Pancreas (tissue), 10 donors: Measurements from ENCODE around the gene BHLHA15. TPM values are rescaled to one million over a fixed set of nuclear protein-coding genes. Genes with fewer than 3 reads are reported as not detected.

Experiments used
- ATAC-seq, 4 donors: fragments of 200-7000 bp; cut with Tn5 transposase; one replicate each; pipeline versions ENCODE4 v1.8.0 to v1.9.1; 2020; ENCODE audit warnings: mild to moderate bottlenecking in 4 of 4, moderate library complexity in 4 of 4
- DNase-seq, 6 donors: peaks; one replicate each; pipeline ENCODE4 v3.0.0-alpha.2; 2020
- FAIRE-seq: peaks from 2 replicates; lab custom pipeline; 2012; peaks lifted over from hg19 to GRCh38; lab: Jason Lieb, UNC
- H3K27ac ChIP-seq, 4 donors: fragments of 200-600 bp; sonication (generic); 1 replicate in 3 of 4; 2 replicates in 1 of 4; pipeline versions ENCODE4 v1.5.0 to v1.8.0; 2020
- H3K27me3 ChIP-seq, 4 donors: fragments of 200-600 bp; one replicate each; pipeline ENCODE4 v1.8.0; 2021
- H3K36me3 ChIP-seq, 3 donors: fragments of 200-600 bp; sonication (generic) in 1 of 3; one replicate each; pipeline versions ENCODE4 v1.5.0 to v1.8.0; 2020 to 2021
- H3K4me1 ChIP-seq, 3 donors: fragments of 200-600 bp; one replicate each; pipeline ENCODE4 v1.8.0; 2021
- H3K4me3 ChIP-seq, 4 donors: fragments of 200-600 bp; sonication (generic) in 2 of 4; one replicate each; pipeline versions ENCODE4 v1.5.0 to v1.8.0; 2020 to 2021
- H3K9me3 ChIP-seq, 4 donors: fragments of 200-600 bp; one replicate each; pipeline ENCODE4 v1.8.0; 2021
- WGBS, 2 donors: extraction: QIAGEN DNeasy Blood & Tissue Kit; methylation state at CpG; one replicate each; pipeline ENCODE4 v1.1.7; 2013; 5-methylcytosine and 5-hydroxymethylcytosine counted together
- intact Hi-C, 3 donors: fragments of 100-400 bp; cut with DNase I; formaldehyde crosslinking; loops; one replicate each; pipeline versions ENCODE4 v1.11.1 to v1.14.2; 2022
- polyA plus RNA-seq, 2 donors: library from polyadenylated mRNA; stranded (reverse); fragments of 200-250 nt; gene quantifications; one replicate each; pipeline ENCODE4 v1.2.3, GENCODE V29; 2013
- total RNA-seq, 6 donors: library from RNA; stranded (reverse); fragmentation: NEBNext Ultra II Directional in 4 of 6; extraction: Animal tissue kit (Norgen Biotek cat#: 25700) in 4 of 6; gene quantifications; one replicate each; pipeline versions ENCODE4 v1.2.1 to v1.2.4, GENCODE V29; 2021 to 2023
- TF ChIP-seq, protein P1 (sequence below), 4 donors: fragments of 200-600 bp; sonication (generic) in 3 of 4; IDR thresholded peaks; one replicate each; pipeline versions ENCODE4 v1.5.0 to v1.8.0; 2021; ENCODE audit warnings: antibody characterized with exemption in 4 of 4
- donor health status: healthy with polysubstance abuse.
- donor health status: DM: no; HTN: no; CAD: no; lungs with moderate emphysema.
- donor health status: DM: no; HTN: no; CAD: no.
- donor health status: control.
- donor health status: control.
- donor health status: Bipolar disorder and iron deficiency.
- donor health status: DM: yes; HTN: yes; CAD: no.
- donor health status: DM: no; HTN: no; CAD: no.
- donor health status: DM: no; HTN: no; CAD: no.
- donor health status: DM: yes; HTN: yes; CAD: no.

BHLHA15 gene
- total and polyA plus RNA-seq, 8 donors, result 32.5 to 405 (median 105) TPM

DNA sequence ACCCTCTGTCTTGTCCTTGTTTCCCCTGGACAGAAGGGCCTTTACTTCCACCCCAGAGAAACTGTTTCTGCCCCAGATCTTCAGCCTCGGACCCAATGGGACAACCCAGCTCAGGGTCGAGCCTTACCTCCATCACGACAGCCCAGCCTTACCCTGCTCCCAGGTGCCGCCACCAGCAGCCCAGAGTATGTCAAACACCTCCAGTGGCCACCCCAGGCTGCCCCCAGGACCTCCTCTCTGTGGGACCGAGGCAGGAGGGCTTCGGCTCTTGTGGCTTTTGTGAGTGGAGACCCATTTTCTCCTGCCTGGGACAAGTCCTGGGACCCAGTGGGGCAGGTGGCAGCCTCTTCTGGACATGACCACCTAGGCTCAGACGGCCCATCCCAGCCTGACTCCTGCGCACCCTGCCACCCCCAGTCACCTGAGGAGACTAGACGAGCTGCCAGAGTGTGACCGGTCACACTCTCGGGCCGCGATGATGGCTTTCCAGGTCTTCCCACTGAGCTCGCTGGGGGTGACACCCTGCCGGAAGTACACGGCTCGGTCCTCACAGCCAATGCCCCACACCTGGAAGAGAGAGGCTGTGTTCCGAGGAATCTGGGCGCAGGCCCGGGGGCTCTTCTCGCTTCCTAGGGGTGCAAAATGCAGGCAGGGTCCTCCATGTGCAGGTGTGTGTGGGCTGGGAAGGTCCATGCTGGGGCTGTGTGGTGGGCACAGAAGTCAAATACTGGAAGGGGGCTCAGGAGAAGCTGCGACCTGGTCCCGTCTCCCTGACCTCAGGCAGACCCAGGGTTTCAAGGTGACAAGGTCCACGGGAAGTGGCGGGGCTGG is 25.3 kb downstream of the BHLHA15 start:
- Histone ChIP-seq H3K4me1 (no peaks in the 10 kb centered on the region), H3K27me3 (no peaks in the 10 kb centered on the region), H3K9me3 (no peaks in the 10 kb centered on the region), H3K36me3 (no peaks in the 10 kb centered on the region), H3K27ac (no peak overlapping the region), H3K4me3 (no peak overlapping the region)
- FAIRE-seq, result no peak
- DNase-seq, result peak in 1 of 6 donors; percentile 73
- ATAC-seq, result no peak
- TF ChIP-seq, protein P1, sequence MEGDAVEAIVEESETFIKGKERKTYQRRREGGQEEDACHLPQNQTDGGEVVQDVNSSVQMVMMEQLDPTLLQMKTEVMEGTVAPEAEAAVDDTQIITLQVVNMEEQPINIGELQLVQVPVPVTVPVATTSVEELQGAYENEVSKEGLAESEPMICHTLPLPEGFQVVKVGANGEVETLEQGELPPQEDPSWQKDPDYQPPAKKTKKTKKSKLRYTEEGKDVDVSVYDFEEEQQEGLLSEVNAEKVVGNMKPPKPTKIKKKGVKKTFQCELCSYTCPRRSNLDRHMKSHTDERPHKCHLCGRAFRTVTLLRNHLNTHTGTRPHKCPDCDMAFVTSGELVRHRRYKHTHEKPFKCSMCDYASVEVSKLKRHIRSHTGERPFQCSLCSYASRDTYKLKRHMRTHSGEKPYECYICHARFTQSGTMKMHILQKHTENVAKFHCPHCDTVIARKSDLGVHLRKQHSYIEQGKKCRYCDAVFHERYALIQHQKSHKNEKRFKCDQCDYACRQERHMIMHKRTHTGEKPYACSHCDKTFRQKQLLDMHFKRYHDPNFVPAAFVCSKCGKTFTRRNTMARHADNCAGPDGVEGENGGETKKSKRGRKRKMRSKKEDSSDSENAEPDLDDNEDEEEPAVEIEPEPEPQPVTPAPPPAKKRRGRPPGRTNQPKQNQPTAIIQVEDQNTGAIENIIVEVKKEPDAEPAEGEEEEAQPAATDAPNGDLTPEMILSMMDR (IDR thresholded peaks at IDR 0.05), result no peak
- intact Hi-C loops, result loop anchor here in 1 of 3 donors (10.0 kb wide), 1 partner anchor 132 kb away; the partner anchor contains the start of gene LMTK2
- 93% methylated on average over 24 to 25 of the region's 25 CpGs for WGBS, 2 donors

- DNase-seq (no peak), FAIRE-seq (no peak), ATAC-seq (no peak)
- Histone ChIP-seq H3K27me3 (no peaks in the 10 kb centered on the region), H3K4me1 (no peaks in the 10 kb centered on the region), H3K9me3 (no peaks in the 10 kb centered on the region), H3K27ac (no peak overlapping the region), H3K36me3 (no peaks in the 10 kb centered on the region), H3K4me3 (no peak overlapping the region)
- intact Hi-C loops, result loop anchor here in 1 of 3 donors (10.0 kb wide), 1 partner anchor 133 kb away; the partner anchor contains the start of gene LMTK2
- TF ChIP-seq, protein P1 (IDR thresholded peaks at IDR 0.05), result no peak
- 90 to 95% methylated on average over 4 of the region's 4 CpGs for WGBS, 2 donors
These were observed 26.8 kb downstream of the BHLHA15 start for GRCh38 chr7:98238076-98238475.

- ATAC-seq, result no peak
- H3K9me3 ChIP-seq, result no peaks in the 10 kb centered on the region
- H3K4me1 ChIP-seq, result no peaks in the 10 kb centered on the region
- no peak for DNase-seq
- WGBS, 2 donors, result 93 to 97% methylated on average over 9 of the region's 9 CpGs
- H3K27me3 ChIP-seq, result no peaks in the 10 kb centered on the region
- TF ChIP-seq, protein P1 (IDR thresholded peaks at IDR 0.05), result no peak
- intact Hi-C loops, result loop anchor here in 1 of 3 donors (10.0 kb wide), 1 partner anchor 134 kb away; the partner anchor contains the start of gene LMTK2
- no peak overlapping the region for H3K4me3 ChIP-seq
- H3K27ac ChIP-seq, result no peak overlapping the region
- H3K36me3 ChIP-seq, result no peaks in the 10 kb centered on the region
- FAIRE-seq, result no peak
These were observed 27.7 kb downstream of the BHLHA15 start for GRCh38 chr7:98238976-98239375.

GRCh38 chr7:98240961-98241673 is 29.9 kb downstream of the BHLHA15 start:
- Histone ChIP-seq H3K36me3 (no peaks in the 10 kb centered on the region), H3K27me3 (no peaks in the 10 kb centered on the region), H3K4me3 (no peak overlapping the region), H3K27ac (no peak overlapping the region), H3K4me1 (no peaks in the 10 kb centered on the region), H3K9me3 (no peaks in the 10 kb centered on the region)
- DNase-seq (peak in 5 of 6 donors; percentile 56 to 83 (median 73)), FAIRE-seq (no peak), ATAC-seq (peak; percentile 41 to 77 (median 70))
- intact Hi-C loops, result no loop called here
- TF ChIP-seq, protein P1 (IDR thresholded peaks at IDR 0.05), result peak; percentile 61 to 81 (median 76)
- 49 to 58% methylated on average over 19 of the region's 19 CpGs for WGBS, 2 donors
